H1 (cell line): ENCODE data around the gene DDC. TPM values are rescaled to one million over a fixed set of nuclear protein-coding genes. Genes with fewer than 3 reads are reported as not detected.

Source experiments
- ATF3 ChIP-seq: IDR thresholded peaks from 2 replicates; pipeline ENCODE4 v1.6.1; 2011; ENCODE audit warnings: low read depth, mild to moderate bottlenecking, low read length; ENCODE audit not compliant: insufficient read depth
- CTBP2 ChIP-seq: IDR thresholded peaks from 2 replicates; pipeline ENCODE4 v1.7.0; 2011; ENCODE audit warnings: borderline replicate concordance, mild to moderate bottlenecking, moderate library complexity, mixed read lengths, low read length; ENCODE audit not compliant: insufficient read depth, insufficient read length
- EP300 ChIP-seq, 2 experiments: IDR thresholded peaks; 1 replicate in 1 of 2; 2 replicates in 1 of 2; pipeline ENCODE4 v1.6.1; 2011 to 2012; ENCODE audit warnings: low read depth in 2 of 2, low read length in 2 of 2, mild to moderate bottlenecking in 2 of 2, borderline replicate concordance in 1 of 2, inconsistent platforms in 1 of 2, moderate library complexity in 1 of 2
- GTF2F1 ChIP-seq: IDR thresholded peaks from 2 replicates; pipeline ENCODE4 v1.6.1; 2012; ENCODE audit warnings: low read depth, low read length, improper control_type of control experiment, borderline replicate concordance
- POLR2A ChIP-seq, 2 experiments: IDR thresholded peaks; 1 replicate in 1 of 2; 2 replicates in 1 of 2; pipeline ENCODE4 v1.6.1; 2011; ENCODE audit warnings: low read depth in 2 of 2, low read length in 2 of 2, mild to moderate bottlenecking in 2 of 2; ENCODE audit errors: control extremely low read depth in 1 of 2
- POU5F1 ChIP-seq: IDR thresholded peaks from 2 replicates; pipeline ENCODE4 v1.6.1; 2011; ENCODE audit warnings: low read depth, mild to moderate bottlenecking, low read length, moderate library complexity
- polyA plus RNA-seq, 7 experiments: library from polyadenylated mRNA; depleted of rRNA in 3 of 7; stranded (reverse) in 5 of 7; unstranded in 2 of 7; fragments of >200 nt in 5 of 7; fragments of 200-250 nt in 2 of 7; gene quantifications; 1 replicate in 5 of 7; 2 replicates in 1 of 7; 4 replicates in 1 of 7; pipeline versions ENCODE4 v1.2.1 to v1.2.3, GENCODE V29; 2011 to 2013; ENCODE audit warnings: missing spikeins in 2 of 7, mixed read lengths in 2 of 7
- total RNA-seq: library from RNA; stranded (reverse); fragmentation: NEBNext Ultra II Directional; extraction: Animal tissue kit (Norgen Biotek cat#: 25700); gene quantifications from 2 replicates; pipeline ENCODE4 v1.2.1, GENCODE V29; 2021

Gene DDC
- total and polyA plus RNA-seq, 2 of the 8 experiments (the other 6 are each of a cell fraction or from before 2014, with no cell fraction given), result 0.05 TPM; not detected in 1

GRCh38 chr7:50427518-50427917 lies 137.7 kb downstream of the DDC start (continued):
- TF ChIP-seq POLR2A (IDR thresholded peaks at IDR 0.05; ENCODE audit: control extremely low read depth in 1 of 2, low read depth in 2 of 2, low read length in 2 of 2) (no peak), CTBP2 (no peak), GTF2F1 (no peak), ATF3 (no peak), EP300 (IDR thresholded peaks at IDR 0.05; ENCODE audit: borderline replicate concordance in 1 of 2, low read depth in 2 of 2, low read length in 2 of 2) (no peak), POU5F1 (no peak)
